Common myeloid progenitor, CD34-positive (primary cell): ENCODE results near the gene ABHD11.
"Not testable (repeated sequence)": the region's sequence is repeated elsewhere in the genome, so short reads cannot be mapped to it uniquely, and the experiment has no call there.

ENCODE experiments used
- CTCF ChIA-PET: fragments of 350-600 bp; sonication (Branson Sonifier 250); formaldehyde crosslinking; loops from one replicate; lab custom pipeline; 2021; ENCODE audit warnings: antibody characterized with exemption; lab: Charles Lee
- POLR2A ChIA-PET: fragments of 350-600 bp; sonication (Branson Sonifier 250); formaldehyde crosslinking; loops from one replicate; lab custom pipeline; 2021; ENCODE audit warnings: antibody characterized with exemption; lab: Charles Lee
- DNase-seq, 3 donors: peaks; one replicate each; pipeline versions ENCODE4 v3.0.0 to v3.0.0-alpha.2; 2013
- H3K27ac ChIP-seq, 2 experiments: 1 replicate in 1 of 2; 2 replicates in 1 of 2; pipeline ENCODE4 v1.7.0; 2013; ENCODE audit warnings: inconsistent platforms in 2 of 2, low read length in 2 of 2, mild to moderate bottlenecking in 2 of 2, low read depth in 1 of 2, moderate library complexity in 1 of 2; ENCODE audit not compliant: severe bottlenecking in 2 of 2, insufficient read depth in 1 of 2, poor library complexity in 1 of 2
- H3K27me3 ChIP-seq, 5 experiments: replicated peaks in 2 of 5; 1 replicate in 3 of 5; 2 replicates in 2 of 5; pipeline versions ENCODE4 v1.6.1 to v1.7.0; 2013; ENCODE audit warnings: low read length in 4 of 5, mild to moderate bottlenecking in 2 of 5, moderate library complexity in 2 of 5, inconsistent platforms in 1 of 5; ENCODE audit not compliant: insufficient read depth in 5 of 5, control insufficient read depth in 4 of 5
- H3K36me3 ChIP-seq, 4 experiments: 1 replicate in 2 of 4; 2 replicates in 2 of 4; pipeline versions ENCODE4 v1.6.1 to v1.7.0; 2013; ENCODE audit warnings: low read length in 3 of 4, control low read depth in 1 of 4, mild to moderate bottlenecking in 1 of 4; ENCODE audit not compliant: control insufficient read depth in 4 of 4, insufficient read depth in 4 of 4
- H3K4me1 ChIP-seq, 4 experiments: 1 replicate in 3 of 4; 2 replicates in 1 of 4; pipeline versions ENCODE4 v1.6.1 to v1.7.1; 2013; ENCODE audit warnings: low read length in 3 of 4, mild to moderate bottlenecking in 3 of 4, control low read depth in 1 of 4, inconsistent platforms in 1 of 4, moderate library complexity in 1 of 4; ENCODE audit not compliant: control insufficient read depth in 4 of 4, insufficient read depth in 4 of 4; ENCODE audit errors: control extremely low read depth in 1 of 4
- H3K4me3 ChIP-seq, 7 experiments: 1 replicate in 4 of 7; 2 replicates in 3 of 7; pipeline versions ENCODE4 v1.5.1 to v1.7.0; 2013; ENCODE audit warnings: mild to moderate bottlenecking in 7 of 7, low read length in 6 of 7, moderate library complexity in 6 of 7, inconsistent platforms in 2 of 7, low read depth in 2 of 7, control low read depth in 1 of 7; ENCODE audit not compliant: insufficient read depth in 4 of 7, control insufficient read depth in 1 of 7; ENCODE audit errors: extremely low read depth in 1 of 7
- H3K9me3 ChIP-seq, 5 experiments: 1 replicate in 4 of 5; 2 replicates in 1 of 5; pipeline versions ENCODE4 v1.6.1 to v1.7.1; 2013; ENCODE audit warnings: low read length in 4 of 5, mild to moderate bottlenecking in 2 of 5, inconsistent platforms in 1 of 5, low read depth in 1 of 5, moderate library complexity in 1 of 5; ENCODE audit not compliant: control insufficient read depth in 4 of 5, insufficient read depth in 2 of 5; ENCODE audit errors: control extremely low read depth in 1 of 5
- WGBS: methylation state at CpG from one replicate; pipeline ENCODE4 v1.1.5; 2013; ENCODE audit not compliant: insufficient coverage; 5-methylcytosine and 5-hydroxymethylcytosine counted together

Gene ABHD11

GRCh38 chr7:73721377-73721817 is 17.2 kb downstream of the ABHD11 start:
- H3K9me3 ChIP-seq: no peaks in the 10 kb centered on the region
- no peak overlapping the region for H3K27ac ChIP-seq
- 94% methylated on average over 2 of the region's 3 CpGs for WGBS
- ChIA-PET CTCF (interaction anchor here (0.5 to 3.2 kb wide), 5 partner anchors 10 to 115 kb away, joined by 3 to 13 read pairs (median 4); partner anchors contain the start of gene MLXIPL), POLR2A (no interaction called here)
- DNase-seq: no peak
- no peaks in the 10 kb centered on the region for H3K36me3 ChIP-seq
- H3K4me3 ChIP-seq: no peak overlapping the region
- H3K27me3 ChIP-seq: peaks cover 0 to 85% (median 33%) of the 10 kb centered on the region in 5 experiments
- H3K4me1 ChIP-seq: peaks cover 0 to 34% (median 32%) of the 10 kb centered on the region in 4 experiments

DNA sequence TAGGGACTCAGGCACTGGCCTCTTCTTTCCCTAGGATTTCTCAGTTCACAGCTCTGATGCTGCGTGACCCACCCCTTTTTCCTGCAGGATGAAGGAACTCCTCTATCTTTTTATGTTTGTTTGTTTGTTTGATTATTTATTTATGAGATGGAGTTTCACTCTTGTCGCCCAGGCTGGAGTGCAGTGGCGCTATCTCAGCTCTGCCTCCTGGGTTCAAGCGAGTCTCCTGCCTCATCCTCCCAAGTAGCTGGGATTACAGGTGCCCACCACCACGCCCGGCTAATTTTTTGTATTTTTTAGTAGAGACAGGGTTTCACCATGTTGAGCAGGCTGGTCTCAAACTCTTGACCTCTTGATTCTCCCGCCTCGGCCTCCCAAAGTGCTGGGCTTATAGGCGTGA is 18.2 kb downstream of the ABHD11 start:
- POLR2A ChIA-PET, H3K4me3 ChIP-seq, H3K36me3 ChIP-seq, DNase-seq, H3K27ac ChIP-seq, H3K9me3 ChIP-seq: not testable (repeated sequence)
- 90% methylated on average over 5 of the region's 9 CpGs for WGBS
- Histone ChIP-seq H3K4me1 (peaks cover 0 to 44% (median 40%) of the 10 kb centered on the region in 4 experiments), H3K27me3 (peaks cover 0 to 86% (median 42%) of the 10 kb centered on the region in 5 experiments)
- CTCF ChIA-PET: interaction anchor here (0.7 to 1.2 kb wide), 3 partner anchors 9 to 113 kb away, joined by 3 to 6 read pairs (median 4); no protein-coding TSS in a partner anchor

- 15% methylated on average over 15 of the region's 16 CpGs for WGBS
- no peak overlapping the region for H3K27ac ChIP-seq
- ChIA-PET CTCF (interaction anchor here (1.2 to 1.3 kb wide), 3 partner anchors 8 to 113 kb away, joined by 3 to 6 read pairs (median 3); no protein-coding TSS in a partner anchor), POLR2A (no interaction called here)
- no peaks in the 10 kb centered on the region for H3K36me3 ChIP-seq
- DNase-seq: no peak
- no peak overlapping the region for H3K4me3 ChIP-seq
- H3K4me1 ChIP-seq: peaks cover 0 to 46% (median 42%) of the 10 kb centered on the region in 4 experiments
- peaks cover 0 to 86% (median 42%) of the 10 kb centered on the region in 5 experiments for H3K27me3 ChIP-seq
- no peaks in the 10 kb centered on the region for H3K9me3 ChIP-seq
Observed at GRCh38 chr7:73719806-73720169, 18.8 kb downstream of the ABHD11 start.

DNA sequence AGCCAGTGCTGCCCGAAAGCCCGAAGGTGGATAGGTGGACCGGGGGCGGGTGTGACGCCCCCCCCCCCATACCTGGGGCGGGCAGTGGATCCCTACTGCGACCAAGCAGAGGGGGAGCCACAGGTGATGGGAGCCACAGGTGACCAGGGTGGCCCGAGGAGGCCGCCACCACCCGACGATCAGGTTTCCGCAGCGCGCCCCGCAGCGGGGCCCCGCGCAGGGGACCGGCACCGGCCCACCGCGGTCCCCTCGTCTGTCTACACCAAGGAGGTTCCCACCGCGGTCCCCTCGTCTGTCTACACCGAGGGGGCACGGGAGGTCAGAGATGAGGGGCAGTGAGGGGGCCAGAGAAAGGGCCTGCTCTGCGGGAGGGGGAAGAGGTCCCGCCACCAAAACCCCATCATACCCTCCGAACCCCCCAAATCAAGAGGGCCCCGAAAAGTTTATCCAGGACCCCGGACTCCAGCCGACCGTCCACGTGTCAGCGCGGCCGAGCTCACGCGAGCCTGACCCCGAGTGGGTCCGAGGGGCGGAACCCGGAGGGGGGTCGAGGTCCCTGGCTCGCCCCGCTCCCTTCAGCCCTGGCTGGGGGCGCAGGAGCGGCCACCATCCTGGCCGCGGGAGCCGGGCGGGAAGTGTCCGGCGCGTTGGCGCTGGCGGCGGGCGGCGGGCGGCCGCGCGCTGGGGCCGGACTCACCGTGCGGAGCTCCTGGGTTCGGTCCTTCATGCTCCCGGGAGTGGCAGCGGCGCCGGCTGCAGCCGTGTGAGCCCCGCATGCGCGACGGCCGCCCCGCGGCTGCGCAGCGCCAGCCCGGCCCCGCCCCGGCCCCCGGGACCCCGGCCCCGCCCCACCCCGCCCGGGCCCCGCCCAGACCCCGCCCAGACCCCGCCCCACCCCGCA is 19.4 kb downstream of the ABHD11 start, which contains the start of gene STX1A:
Gene STX1A, minus strand, starts transcription at position 765 of the 901 bp plus-strand sequence. Its CDS starts 38 bp downstream, at position 727.
- POLR2A ChIA-PET: no interaction called here
- Histone ChIP-seq H3K4me3 (peak within 1 kb of the TSS in 5 of 7 experiments; percentile 8 to 55 (median 48)), H3K4me1 (peaks cover 0 to 46% (median 42%) of the 10 kb centered on the region in 4 experiments), H3K9me3 (no peaks in the 10 kb centered on the region), H3K36me3 (no peaks in the 10 kb centered on the region), H3K27me3 (peaks cover 0 to 87% (median 38%) of the 10 kb centered on the region in 5 experiments), H3K27ac (no peak within 1 kb of the TSS)
- peak in 2 of 3 donors; percentile 35 to 45 for DNase-seq
- 3% methylated on average over 53 of the region's 96 CpGs for WGBS
- CTCF ChIA-PET: interaction anchor here (1.2 to 1.3 kb wide), 3 partner anchors 8 to 112 kb away, joined by 3 to 6 read pairs (median 3); no protein-coding TSS in a partner anchor

DNA sequence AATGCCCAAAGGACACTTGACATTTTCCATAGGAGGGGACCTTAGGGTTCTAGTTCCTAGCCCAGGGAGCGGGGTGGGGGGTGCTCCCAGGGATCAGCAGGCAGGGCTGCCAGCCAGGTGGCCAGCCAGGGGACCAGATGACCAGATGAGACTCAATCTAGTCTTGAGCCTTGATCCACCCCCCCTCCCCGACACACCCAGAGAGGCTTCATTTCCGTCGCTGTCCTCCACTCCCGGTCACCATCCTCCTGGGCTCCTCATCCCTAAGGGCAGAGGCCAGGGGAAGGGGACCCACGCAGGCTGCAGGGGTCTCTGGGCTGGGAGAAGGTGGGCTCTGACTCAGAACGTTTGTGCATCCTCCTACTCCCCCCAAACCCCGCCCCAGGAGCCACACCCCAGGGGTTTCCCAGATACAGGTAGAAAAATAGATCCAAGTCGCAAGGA is 20.1 kb downstream of the ABHD11 start:
- Histone ChIP-seq H3K36me3 (no peaks in the 10 kb centered on the region), H3K4me1 (peaks cover 0 to 46% (median 42%) of the 10 kb centered on the region in 4 experiments), H3K9me3 (no peaks in the 10 kb centered on the region), H3K27ac (no peak overlapping the region), H3K4me3 (peak overlapping the region in 1 of 7 experiments; percentile 20), H3K27me3 (peaks cover 0 to 86% (median 43%) of the 10 kb centered on the region in 5 experiments)
- ChIA-PET CTCF (interaction anchor here (1.0 to 3.0 kb wide), 3 partner anchors 12 to 112 kb away, joined by 3 to 9 read pairs (median 5); no protein-coding TSS in a partner anchor), POLR2A (interaction anchor here (0.6 to 1.0 kb wide), 2 partner anchors 12 to 39 kb away, joined by 3 read pairs; no protein-coding TSS in a partner anchor)
- no peak for DNase-seq
- 14% methylated on average over 3 of the region's 9 CpGs for WGBS

DNA sequence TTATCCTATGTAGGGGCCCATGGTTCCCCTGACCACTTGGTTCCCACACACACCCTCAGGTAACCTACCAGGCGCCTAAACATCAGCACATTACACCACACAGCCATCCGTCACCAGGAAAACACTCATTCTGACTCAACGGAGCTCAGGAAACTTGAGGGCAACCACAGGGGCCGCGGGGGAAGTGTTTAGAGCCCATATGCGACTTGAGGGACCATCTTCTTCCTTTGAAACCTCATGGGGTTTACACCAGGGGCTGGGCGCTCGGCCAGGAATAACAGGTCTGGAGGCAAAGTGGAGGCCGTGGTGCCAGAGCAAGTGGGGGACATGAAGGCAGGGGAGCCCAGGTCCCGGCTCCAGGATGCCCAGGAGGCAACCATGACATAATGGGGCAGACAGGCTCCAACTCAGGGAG is 20.6 kb downstream of the ABHD11 start:
- peak; percentile 93 to 97 (median 96) for DNase-seq
- no peaks in the 10 kb centered on the region for H3K36me3 ChIP-seq
- ChIA-PET CTCF (interaction anchor here (1.0 to 3.0 kb wide), 4 partner anchors 11 to 111 kb away, joined by 3 to 9 read pairs (median 4); no protein-coding TSS in a partner anchor), POLR2A (interaction anchor here (0.6 to 1.0 kb wide), 2 partner anchors 11 to 38 kb away, joined by 3 read pairs; no protein-coding TSS in a partner anchor)
- peaks cover 0 to 46% (median 42%) of the 10 kb centered on the region in 4 experiments for H3K4me1 ChIP-seq
- H3K27me3 ChIP-seq: peaks cover 0 to 88% (median 43%) of the 10 kb centered on the region in 5 experiments
- H3K27ac ChIP-seq: no peak overlapping the region
- no peaks in the 10 kb centered on the region for H3K9me3 ChIP-seq
- peak overlapping the region in 2 of 7 experiments; percentile 19 to 20 for H3K4me3 ChIP-seq
- 0% methylated on average over 7 of the region's 10 CpGs for WGBS
